ENCODE results near the gene TLX3. TPM values are rescaled to one million over a fixed set of nuclear protein-coding genes. Genes with fewer than 3 reads are reported as not detected.

The TLX3 gene
- total and polyA plus RNA-seq, 2 of the 8 experiments (the other 6 are each of a cell fraction or from before 2014, with no cell fraction given), result not detected

DNA sequence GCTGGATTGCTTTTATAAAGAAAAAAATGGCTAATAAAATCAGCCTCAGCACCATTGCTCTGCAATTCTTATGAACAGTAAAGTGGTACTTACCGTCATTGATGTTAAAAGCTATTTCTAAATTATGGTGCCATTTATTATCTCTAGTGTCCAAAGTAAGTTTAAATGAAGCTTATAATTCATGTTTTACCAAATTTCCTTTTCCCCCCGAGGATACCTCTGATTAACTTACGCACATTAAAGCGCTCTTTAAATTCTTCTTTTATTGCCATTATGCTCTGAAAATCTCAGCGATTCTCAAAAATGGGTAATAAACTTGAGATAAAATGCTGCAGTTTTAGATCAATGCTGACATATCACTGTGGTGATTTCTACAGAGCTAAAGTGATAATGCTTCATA, 13.5 kb downstream of the TLX3 start (continued):
- TF ChIP-seq CBX8 (IDR thresholded peaks at IDR 0.05; ENCODE audit: borderline replicate concordance, low read depth, low read length) (no peak), YY1 (IDR thresholded peaks at IDR 0.05; ENCODE audit: low read depth, low read length) (no peak), BRCA1 (IDR thresholded peaks at IDR 0.05; ENCODE audit: low read depth, low read length) (no peak), CEBPB (IDR thresholded peaks at IDR 0.05; ENCODE audit: low read depth, low read length) (no peak), CTBP2 (IDR thresholded peaks at IDR 0.05; ENCODE audit: borderline replicate concordance, insufficient read depth, insufficient read length, low read length) (no peak)

All from H1 (cell line).